ENCODE results near the gene MRPL2.

DNA sequence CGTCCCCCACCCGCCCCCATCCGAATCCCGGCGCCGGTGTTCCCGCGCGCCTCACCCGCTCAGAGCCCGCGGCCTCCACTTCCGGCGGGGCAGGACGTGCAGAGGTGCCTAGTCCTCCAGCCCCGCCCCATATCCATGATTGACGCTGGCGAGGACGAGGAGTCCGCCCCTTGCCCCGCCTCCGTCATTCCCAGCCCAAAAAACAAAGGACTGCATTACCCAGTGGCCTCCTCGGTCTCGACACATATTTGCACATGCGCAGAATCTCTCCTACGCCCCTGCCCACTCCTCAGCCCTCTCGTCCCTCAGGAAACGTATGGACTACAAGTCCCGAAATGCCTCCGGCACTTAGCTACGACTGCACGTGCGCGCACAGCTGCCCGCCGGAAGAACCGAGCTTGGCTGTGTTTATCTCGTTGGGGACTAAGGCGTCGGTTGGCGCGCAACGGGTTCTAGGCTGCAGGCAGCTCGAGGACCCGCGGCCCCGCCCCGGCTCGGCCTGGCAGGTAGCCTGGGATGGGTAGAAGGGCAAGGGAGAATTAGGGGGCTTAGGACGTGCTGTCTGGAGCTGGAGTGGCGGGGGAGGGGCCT is 45.3 kb downstream of the MRPL2 start, which contains the start of the genes KLHDC3 and MEA1:
- peak; percentile 58 for TF ChIP-seq POLR2A (IDR thresholded peaks at IDR 0.05)
- TF ChIP-seq, protein P1, sequence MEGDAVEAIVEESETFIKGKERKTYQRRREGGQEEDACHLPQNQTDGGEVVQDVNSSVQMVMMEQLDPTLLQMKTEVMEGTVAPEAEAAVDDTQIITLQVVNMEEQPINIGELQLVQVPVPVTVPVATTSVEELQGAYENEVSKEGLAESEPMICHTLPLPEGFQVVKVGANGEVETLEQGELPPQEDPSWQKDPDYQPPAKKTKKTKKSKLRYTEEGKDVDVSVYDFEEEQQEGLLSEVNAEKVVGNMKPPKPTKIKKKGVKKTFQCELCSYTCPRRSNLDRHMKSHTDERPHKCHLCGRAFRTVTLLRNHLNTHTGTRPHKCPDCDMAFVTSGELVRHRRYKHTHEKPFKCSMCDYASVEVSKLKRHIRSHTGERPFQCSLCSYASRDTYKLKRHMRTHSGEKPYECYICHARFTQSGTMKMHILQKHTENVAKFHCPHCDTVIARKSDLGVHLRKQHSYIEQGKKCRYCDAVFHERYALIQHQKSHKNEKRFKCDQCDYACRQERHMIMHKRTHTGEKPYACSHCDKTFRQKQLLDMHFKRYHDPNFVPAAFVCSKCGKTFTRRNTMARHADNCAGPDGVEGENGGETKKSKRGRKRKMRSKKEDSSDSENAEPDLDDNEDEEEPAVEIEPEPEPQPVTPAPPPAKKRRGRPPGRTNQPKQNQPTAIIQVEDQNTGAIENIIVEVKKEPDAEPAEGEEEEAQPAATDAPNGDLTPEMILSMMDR (IDR thresholded peaks at IDR 0.05): no peak

Data from prostate gland (tissue), 2 donors.